ENCODE data around the gene PSMB10.

The PSMB10 gene

DNA sequence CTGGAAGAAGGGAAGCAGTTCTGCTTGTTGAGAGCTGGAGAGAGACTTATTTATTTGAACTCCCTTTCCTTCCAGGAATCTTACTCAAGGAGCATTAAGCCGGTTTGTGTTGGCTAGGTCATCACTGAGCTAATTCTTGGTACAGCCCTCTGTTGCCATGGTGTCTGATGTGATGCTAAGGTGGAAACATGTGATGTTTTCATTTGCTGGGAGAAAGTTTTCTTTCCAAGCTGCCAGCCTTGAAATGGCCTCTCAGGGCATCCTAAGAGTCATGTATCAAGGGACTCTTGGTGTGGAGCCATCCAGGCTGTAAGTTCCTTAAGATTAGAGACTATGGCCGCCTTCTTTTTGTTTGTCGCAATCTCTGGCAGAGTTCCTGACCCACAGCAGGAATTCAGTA is 39.4 kb downstream of the PSMB10 start:
- Histone ChIP-seq H3F3A (ENCODE audit: low read depth) (no peaks in the 10 kb centered on the region), H3K9me3 (ENCODE audit: insufficient read depth, low read depth, low read length) (no peaks in the 10 kb centered on the region), H3K79me2 (ENCODE audit: insufficient read depth, low read length) (peaks cover 48% of the 10 kb centered on the region), H4K20me1 (ENCODE audit: insufficient read depth, low read length, poor library complexity, severe bottlenecking) (no peaks in the 10 kb centered on the region), H3K9ac (ENCODE audit: low read depth, low read length, poor library complexity, severe bottlenecking) (no peak overlapping the region), H3K9me2 (replicated peaks; ENCODE audit: low read depth, low read length) (no peaks in the 10 kb centered on the region), H3K4me1 (ENCODE audit: insufficient read depth, low read length, poor library complexity, severe bottlenecking) (peaks cover 22% of the 10 kb centered on the region), H2AFZ (ENCODE audit: low read length) (no peak overlapping the region), H3K36me3 (ENCODE audit: insufficient read depth, low read length) (no peaks in the 10 kb centered on the region), H3K27me3 (ENCODE audit: insufficient read depth, low read length, poor library complexity, severe bottlenecking) (no peaks in the 10 kb centered on the region), H3K4me2 (ENCODE audit: low read depth, low read length, poor library complexity, severe bottlenecking) (no peak overlapping the region), H3K4me3 (ENCODE audit: low read length, poor library complexity, severe bottlenecking) (no peak overlapping the region)
- TF ChIP-seq EZH2phosphoT487 (IDR thresholded peaks at IDR 0.05; ENCODE audit: borderline replicate concordance): no peak
- TF ChIP-seq, protein P1, sequence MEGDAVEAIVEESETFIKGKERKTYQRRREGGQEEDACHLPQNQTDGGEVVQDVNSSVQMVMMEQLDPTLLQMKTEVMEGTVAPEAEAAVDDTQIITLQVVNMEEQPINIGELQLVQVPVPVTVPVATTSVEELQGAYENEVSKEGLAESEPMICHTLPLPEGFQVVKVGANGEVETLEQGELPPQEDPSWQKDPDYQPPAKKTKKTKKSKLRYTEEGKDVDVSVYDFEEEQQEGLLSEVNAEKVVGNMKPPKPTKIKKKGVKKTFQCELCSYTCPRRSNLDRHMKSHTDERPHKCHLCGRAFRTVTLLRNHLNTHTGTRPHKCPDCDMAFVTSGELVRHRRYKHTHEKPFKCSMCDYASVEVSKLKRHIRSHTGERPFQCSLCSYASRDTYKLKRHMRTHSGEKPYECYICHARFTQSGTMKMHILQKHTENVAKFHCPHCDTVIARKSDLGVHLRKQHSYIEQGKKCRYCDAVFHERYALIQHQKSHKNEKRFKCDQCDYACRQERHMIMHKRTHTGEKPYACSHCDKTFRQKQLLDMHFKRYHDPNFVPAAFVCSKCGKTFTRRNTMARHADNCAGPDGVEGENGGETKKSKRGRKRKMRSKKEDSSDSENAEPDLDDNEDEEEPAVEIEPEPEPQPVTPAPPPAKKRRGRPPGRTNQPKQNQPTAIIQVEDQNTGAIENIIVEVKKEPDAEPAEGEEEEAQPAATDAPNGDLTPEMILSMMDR (conservative IDR thresholded peaks at IDR 0.05; ENCODE audit: low read length): no peak

DNA sequence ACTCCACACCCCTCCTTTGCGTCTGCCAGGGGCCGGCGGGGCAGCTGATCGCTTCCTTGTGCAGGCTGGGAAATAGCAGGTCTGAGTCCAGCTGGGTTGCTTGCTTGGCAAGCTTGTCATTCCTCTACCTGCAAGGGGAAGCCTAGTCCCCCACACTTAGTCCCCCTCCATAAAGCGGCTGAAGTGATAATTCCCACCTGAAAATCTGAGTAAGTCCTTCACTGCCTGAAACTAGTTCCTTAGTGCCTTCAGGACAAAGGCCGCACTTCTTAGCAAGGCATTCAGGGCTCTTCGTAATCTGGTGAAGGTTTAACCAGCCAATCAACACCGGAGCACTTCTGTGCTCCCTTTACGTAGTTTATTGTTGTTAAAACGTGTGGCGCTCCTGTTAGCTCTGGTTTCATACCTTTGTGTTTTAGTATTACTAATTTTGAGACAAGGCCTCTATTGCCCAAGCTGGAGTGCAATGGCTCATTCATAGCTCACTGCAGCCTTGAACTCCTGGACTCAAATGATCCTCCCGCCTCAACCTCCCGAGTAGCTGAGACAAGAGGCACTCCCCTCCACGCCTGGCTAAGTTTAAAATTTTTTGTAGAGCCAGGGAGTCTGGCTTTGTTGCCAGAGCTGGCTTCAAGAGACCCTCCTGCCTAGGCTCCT is 42.8 kb downstream of the PSMB10 start:
- peaks cover 39% of the 10 kb centered on the region for H3K79me2 ChIP-seq (ENCODE audit: insufficient read depth, low read length)

GRCh38 chr16:67892899-67893742 is 43.5 kb downstream of the PSMB10 start, which contains the start of gene PSKH1:
Gene PSKH1 (plus strand): TSS chr16:67893254. CDS start chr16:67908750, 15,496 bp downstream.
- Histone ChIP-seq H3K27me3 (ENCODE audit: insufficient read depth, low read length, poor library complexity, severe bottlenecking) (no peaks in the 10 kb centered on the region), H3F3A (ENCODE audit: low read depth) (no peaks in the 10 kb centered on the region), H4K20me1 (ENCODE audit: insufficient read depth, low read length, poor library complexity, severe bottlenecking) (no peaks in the 10 kb centered on the region), H3K79me2 (ENCODE audit: insufficient read depth, low read length) (peaks cover 39% of the 10 kb centered on the region), H2AFZ (ENCODE audit: low read length) (peak within 1 kb of the TSS; percentile 76), H3K4me1 (ENCODE audit: insufficient read depth, low read length, poor library complexity, severe bottlenecking) (peaks cover 23% of the 10 kb centered on the region), H3K36me3 (ENCODE audit: insufficient read depth, low read length) (no peaks in the 10 kb centered on the region), H3K9me3 (ENCODE audit: insufficient read depth, low read depth, low read length) (no peaks in the 10 kb centered on the region), H3K4me3 (ENCODE audit: low read length, poor library complexity, severe bottlenecking) (peak within 1 kb of the TSS; percentile 85), H3K9ac (ENCODE audit: low read depth, low read length, poor library complexity, severe bottlenecking) (peak within 1 kb of the TSS; percentile 94), H3K4me2 (ENCODE audit: low read depth, low read length, poor library complexity, severe bottlenecking) (peak within 1 kb of the TSS; percentile 97), H3K9me2 (replicated peaks; ENCODE audit: low read depth, low read length) (no peaks in the 10 kb centered on the region)
- TF ChIP-seq EZH2phosphoT487 (IDR thresholded peaks at IDR 0.05; ENCODE audit: borderline replicate concordance): no peak
- TF ChIP-seq, protein P1 (conservative IDR thresholded peaks at IDR 0.05; ENCODE audit: low read length): no peak

More for the DNA sequence above, 42.8 kb downstream of the PSMB10 start:
- peak overlapping the region; percentile 97 for H3K4me2 ChIP-seq (ENCODE audit: low read depth, low read length, poor library complexity, severe bottlenecking)
- peaks cover 23% of the 10 kb centered on the region for H3K4me1 ChIP-seq (ENCODE audit: insufficient read depth, low read length, poor library complexity, severe bottlenecking)
- no peaks in the 10 kb centered on the region for H3K9me3 ChIP-seq (ENCODE audit: insufficient read depth, low read depth, low read length)
- H2AFZ ChIP-seq (ENCODE audit: low read length): no peak overlapping the region
- no peaks in the 10 kb centered on the region for H3F3A ChIP-seq (ENCODE audit: low read depth)
- H3K9me2 ChIP-seq (replicated peaks; ENCODE audit: low read depth, low read length): no peaks in the 10 kb centered on the region
- peak overlapping the region; percentile 94 for H3K9ac ChIP-seq (ENCODE audit: low read depth, low read length, poor library complexity, severe bottlenecking)
- no peaks in the 10 kb centered on the region for H4K20me1 ChIP-seq (ENCODE audit: insufficient read depth, low read length, poor library complexity, severe bottlenecking)
- H3K4me3 ChIP-seq (ENCODE audit: low read length, poor library complexity, severe bottlenecking): peak overlapping the region; percentile 85
- no peaks in the 10 kb centered on the region for H3K36me3 ChIP-seq (ENCODE audit: insufficient read depth, low read length)
- no peaks in the 10 kb centered on the region for H3K27me3 ChIP-seq (ENCODE audit: insufficient read depth, low read length, poor library complexity, severe bottlenecking)
- TF ChIP-seq, protein P1 (conservative IDR thresholded peaks at IDR 0.05; ENCODE audit: low read length): no peak
- no peak for TF ChIP-seq EZH2phosphoT487 (IDR thresholded peaks at IDR 0.05; ENCODE audit: borderline replicate concordance)

Data from Loucy (cell line).